ENCODE data around the gene ASIC4. TPM values are rescaled to one million over a fixed set of nuclear protein-coding genes. Genes with fewer than 3 reads are reported as not detected.
A peak's percentile ranks its signal among the peaks of the same experiment; 100 is the strongest.

ASIC4 gene
- total and polyA plus RNA-seq, 2 of the 13 experiments (the other 11 are each of a cell fraction or from before 2014, with no cell fraction given) = 0.03 TPM; not detected in 1

- no peak; the same call in 1 of the 2 replicates for TF ChIP-seq ZNF280D (CRISPR knock-in tag; IDR thresholded peaks at IDR 0.05)
- TF ChIP-seq DMAP1 (CRISPR knock-in tag; IDR thresholded peaks at IDR 0.05) = no peak
- no peak for TF ChIP-seq U2AF2 (IDR thresholded peaks at IDR 0.05; ENCODE audit: low read depth, low read length)
- TF ChIP-seq ZKSCAN5 (CRISPR knock-in tag; IDR thresholded peaks at IDR 0.05) = no peak
- TF ChIP-seq MAFF (IDR thresholded peaks at IDR 0.05; ENCODE audit: low read depth, low read length) = no peak
- TF ChIP-seq DDIT3 (CRISPR knock-in tag; IDR thresholded peaks at IDR 0.05) = no peak
- peak; percentile 35; the same call in 1 of the 2 replicates for TF ChIP-seq ZC3H13 (CRISPR knock-in tag; IDR thresholded peaks at IDR 0.05)
- TF ChIP-seq GABPA (IDR thresholded peaks at IDR 0.05; ENCODE audit: low read depth, low read length) = no peak
- TF ChIP-seq GABPA (CRISPR knock-in tag; IDR thresholded peaks at IDR 0.05; ENCODE audit: low read depth) = no peak
- TF ChIP-seq SMAD3 (CRISPR knock-in tag; IDR thresholded peaks at IDR 0.05) = no peak; the same call in 1 of the 2 replicates
- no peak for TF ChIP-seq SMC3 (IDR thresholded peaks at IDR 0.05; ENCODE audit: low read length)
- TF ChIP-seq ZNF724P (CRISPR knock-in tag; IDR thresholded peaks at IDR 0.05; ENCODE audit: borderline replicate concordance) = no peak; the same call in 1 of the 2 replicates
- 0 out of 2 replicates have a peak, but pooled peaks have one; percentile 56 for TF ChIP-seq ZSCAN9 (CRISPR knock-in tag; IDR thresholded peaks at IDR 0.05; ENCODE audit: borderline replicate concordance)
- no peak for TF ChIP-seq ZNF773 (CRISPR knock-in tag; IDR thresholded peaks at IDR 0.05; ENCODE audit: borderline replicate concordance)
- peak; percentile 57; the same call in 1 of the 2 replicates for TF ChIP-seq ZNF614 (CRISPR knock-in tag; IDR thresholded peaks at IDR 0.05; ENCODE audit: borderline replicate concordance)
- no peak for TF ChIP-seq ZNF766 (CRISPR knock-in tag; IDR thresholded peaks at IDR 0.05; ENCODE audit: borderline replicate concordance)
- TF ChIP-seq PHF20 (CRISPR knock-in tag; IDR thresholded peaks at IDR 0.05) = no peak
- no peak for TF ChIP-seq FOXK1 (CRISPR knock-in tag; IDR thresholded peaks at IDR 0.05; ENCODE audit: borderline replicate concordance, low read depth)
- TF ChIP-seq ZNF468 (CRISPR knock-in tag; IDR thresholded peaks at IDR 0.05) = peak; percentile 80; the same call in 1 of the 2 replicates
- TF ChIP-seq DZIP1 (CRISPR knock-in tag; IDR thresholded peaks at IDR 0.05) = no peak
- TF ChIP-seq ZNF317 (CRISPR knock-in tag; IDR thresholded peaks at IDR 0.05) = no peak
- TF ChIP-seq GATA4 (IDR thresholded peaks at IDR 0.05; ENCODE audit: borderline replicate concordance, low read depth) = no peak
- TF ChIP-seq POLR2A (IDR thresholded peaks at IDR 0.05; ENCODE audit: insufficient read depth in 1 of 2, low read depth in 2 of 2, low read length in 2 of 2) = no peak; a peak in 1 of 4 replicates
- TF ChIP-seq ZNF121 (CRISPR knock-in tag; IDR thresholded peaks at IDR 0.05) = no peak
- no peak for TF ChIP-seq JUND (CRISPR knock-in tag; IDR thresholded peaks at IDR 0.05)
- TF ChIP-seq CBX5 (CRISPR knock-in tag; IDR thresholded peaks at IDR 0.05; ENCODE audit: borderline replicate concordance) = 0 out of 2 replicates have a peak, but pooled peaks have one; percentile 28
- TF ChIP-seq ZFP82 (CRISPR knock-in tag; IDR thresholded peaks at IDR 0.05; ENCODE audit: borderline replicate concordance) = no peak
Observed at GRCh38 chr2:219497495-219498279, 16.6 kb upstream of the ASIC4 start (continued).

Measured in HepG2 (cell line).